ENCODE data around the gene NGF. TPM values are rescaled to one million over a fixed set of nuclear protein-coding genes. Genes with fewer than 3 reads are reported as not detected.

Gene NGF
- total and polyA plus RNA-seq, 9 of the 15 experiments (the other 6 are each of a cell fraction or from before 2014, with no cell fraction given): not detected

DNA sequence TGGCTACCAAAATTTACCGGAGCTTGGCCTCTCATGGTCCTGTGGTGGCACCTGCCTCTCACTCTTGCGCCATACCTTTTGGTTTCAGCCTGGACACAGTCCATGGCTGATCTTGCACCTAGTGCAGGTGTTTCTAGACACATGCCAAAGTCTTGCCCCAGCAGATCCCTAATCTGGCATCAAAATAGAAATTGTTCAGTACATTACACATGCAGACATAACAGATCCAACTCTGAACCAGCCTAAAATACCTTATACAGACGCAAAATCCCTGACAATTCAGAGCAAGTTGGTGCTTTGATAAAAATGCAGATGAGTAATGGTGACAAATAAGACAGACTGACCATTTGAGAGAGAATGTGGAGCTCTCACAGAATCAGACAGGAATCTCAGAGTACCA, 44.1 kb downstream of the NGF start:
- H3K79me2 ChIP-seq (ENCODE audit: control insufficient read depth, insufficient read depth, low read length): no peaks in the 10 kb centered on the region
- 0 out of 5 replicates have a peak, but pooled peaks cover 0 to 4% of the 10 kb centered on the region in 2 experiments for H3K27me3 ChIP-seq (ENCODE audit: control insufficient read depth in 2 of 2, insufficient read depth in 2 of 2, low read length in 2 of 2)
- no peak overlapping the region for H3K9ac ChIP-seq (ENCODE audit: insufficient read depth in 1 of 2, low read depth in 2 of 2, low read length in 2 of 2)
- no peaks in the 10 kb centered on the region for H3K4me1 ChIP-seq (replicated peaks in 1 of 2; ENCODE audit: control insufficient read depth in 2 of 2, insufficient read depth in 2 of 2, low read length in 2 of 2)
- no peak overlapping the region for H3K27ac ChIP-seq (ENCODE audit: extremely low read depth, low read depth, low read length)
- no peak overlapping the region for H3K4me2 ChIP-seq (ENCODE audit: insufficient read depth, low read length)
- no peak overlapping the region for H2AFZ ChIP-seq (ENCODE audit: low read depth, low read length)
- in situ Hi-C loops (cut with MboI): no loop called here
- 2% methylated on average over 3 of the region's 3 CpGs for WGBS (ENCODE audit: insufficient coverage, low coverage, missing lambda C conversion rate)
- DNase-seq (ENCODE audit: extremely low read depth in 1 of 4, low spot score in 3 of 4) (no peak), ATAC-seq (no peak), FAIRE-seq (no peak)
- no TSS peak for BruUV-seq (replicated peaks)
- CTCF ChIA-PET (ENCODE audit: low intra/inter-chr PET ratio): no interaction called here
- no peaks in the 10 kb centered on the region for H3K9me3 ChIP-seq (replicated peaks; ENCODE audit: control insufficient read depth, insufficient read depth, low read depth, low read length)
- H3K36me3 ChIP-seq (ENCODE audit: control insufficient read depth, insufficient read depth, low read length): no peaks in the 10 kb centered on the region
- POLR2A ChIA-PET: interaction anchor here (1.0 kb wide), 2 partner anchors 10 to 13 kb away, joined by 3 read pairs; no protein-coding TSS in a partner anchor
- H4K20me1 ChIP-seq (replicated peaks; ENCODE audit: control insufficient read depth, insufficient read depth, low read length): no peaks in the 10 kb centered on the region
- no peak overlapping the region for H3K4me3 ChIP-seq
- intact Hi-C loops (cut with micrococcal nuclease): no loop called here
- H3K9me1 ChIP-seq (ENCODE audit: control insufficient read depth, insufficient read depth, low read length): no peaks in the 10 kb centered on the region
- TF ChIP-seq NFIX (CRISPR knock-in tag; IDR thresholded peaks at IDR 0.05; ENCODE audit: low read depth) (no peak), SMARCC2 (IDR thresholded peaks at IDR 0.05; ENCODE audit: low read depth) (no peak), ZKSCAN8 (CRISPR knock-in tag; IDR thresholded peaks at IDR 0.05) (no peak), SNIP1 (IDR thresholded peaks at IDR 0.05; ENCODE audit: low read depth) (no peak), MCM3 (IDR thresholded peaks at IDR 0.05) (no peak), CHCHD3 (CRISPR knock-in tag; IDR thresholded peaks at IDR 0.05) (no peak), RAD21 (CRISPR knock-in tag; conservative IDR thresholded peaks at IDR 0.05 in 1 of 2, IDR thresholded peaks at IDR 0.05 in 1 of 2) (no peak), NELFE (IDR thresholded peaks at IDR 0.05; ENCODE audit: insufficient read depth, insufficient read length) (no peak), RBM25 (IDR thresholded peaks at IDR 0.05; ENCODE audit: low read depth, low read length, severe bottlenecking) (no peak), EHMT2 (IDR thresholded peaks at IDR 0.05) (no peak), ATF1 (CRISPR knock-in tag; IDR thresholded peaks at IDR 0.05) (no peak), ATF1 (tag; IDR thresholded peaks at IDR 0.05) (no peak)
- TF ChIP-seq, protein P1, sequence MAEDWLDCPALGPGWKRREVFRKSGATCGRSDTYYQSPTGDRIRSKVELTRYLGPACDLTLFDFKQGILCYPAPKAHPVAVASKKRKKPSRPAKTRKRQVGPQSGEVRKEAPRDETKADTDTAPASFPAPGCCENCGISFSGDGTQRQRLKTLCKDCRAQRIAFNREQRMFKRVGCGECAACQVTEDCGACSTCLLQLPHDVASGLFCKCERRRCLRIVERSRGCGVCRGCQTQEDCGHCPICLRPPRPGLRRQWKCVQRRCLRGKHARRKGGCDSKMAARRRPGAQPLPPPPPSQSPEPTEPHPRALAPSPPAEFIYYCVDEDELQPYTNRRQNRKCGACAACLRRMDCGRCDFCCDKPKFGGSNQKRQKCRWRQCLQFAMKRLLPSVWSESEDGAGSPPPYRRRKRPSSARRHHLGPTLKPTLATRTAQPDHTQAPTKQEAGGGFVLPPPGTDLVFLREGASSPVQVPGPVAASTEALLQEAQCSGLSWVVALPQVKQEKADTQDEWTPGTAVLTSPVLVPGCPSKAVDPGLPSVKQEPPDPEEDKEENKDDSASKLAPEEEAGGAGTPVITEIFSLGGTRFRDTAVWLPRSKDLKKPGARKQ (CRISPR knock-in tag; IDR thresholded peaks at IDR 0.05): no peak
- TF ChIP-seq, protein P2, sequence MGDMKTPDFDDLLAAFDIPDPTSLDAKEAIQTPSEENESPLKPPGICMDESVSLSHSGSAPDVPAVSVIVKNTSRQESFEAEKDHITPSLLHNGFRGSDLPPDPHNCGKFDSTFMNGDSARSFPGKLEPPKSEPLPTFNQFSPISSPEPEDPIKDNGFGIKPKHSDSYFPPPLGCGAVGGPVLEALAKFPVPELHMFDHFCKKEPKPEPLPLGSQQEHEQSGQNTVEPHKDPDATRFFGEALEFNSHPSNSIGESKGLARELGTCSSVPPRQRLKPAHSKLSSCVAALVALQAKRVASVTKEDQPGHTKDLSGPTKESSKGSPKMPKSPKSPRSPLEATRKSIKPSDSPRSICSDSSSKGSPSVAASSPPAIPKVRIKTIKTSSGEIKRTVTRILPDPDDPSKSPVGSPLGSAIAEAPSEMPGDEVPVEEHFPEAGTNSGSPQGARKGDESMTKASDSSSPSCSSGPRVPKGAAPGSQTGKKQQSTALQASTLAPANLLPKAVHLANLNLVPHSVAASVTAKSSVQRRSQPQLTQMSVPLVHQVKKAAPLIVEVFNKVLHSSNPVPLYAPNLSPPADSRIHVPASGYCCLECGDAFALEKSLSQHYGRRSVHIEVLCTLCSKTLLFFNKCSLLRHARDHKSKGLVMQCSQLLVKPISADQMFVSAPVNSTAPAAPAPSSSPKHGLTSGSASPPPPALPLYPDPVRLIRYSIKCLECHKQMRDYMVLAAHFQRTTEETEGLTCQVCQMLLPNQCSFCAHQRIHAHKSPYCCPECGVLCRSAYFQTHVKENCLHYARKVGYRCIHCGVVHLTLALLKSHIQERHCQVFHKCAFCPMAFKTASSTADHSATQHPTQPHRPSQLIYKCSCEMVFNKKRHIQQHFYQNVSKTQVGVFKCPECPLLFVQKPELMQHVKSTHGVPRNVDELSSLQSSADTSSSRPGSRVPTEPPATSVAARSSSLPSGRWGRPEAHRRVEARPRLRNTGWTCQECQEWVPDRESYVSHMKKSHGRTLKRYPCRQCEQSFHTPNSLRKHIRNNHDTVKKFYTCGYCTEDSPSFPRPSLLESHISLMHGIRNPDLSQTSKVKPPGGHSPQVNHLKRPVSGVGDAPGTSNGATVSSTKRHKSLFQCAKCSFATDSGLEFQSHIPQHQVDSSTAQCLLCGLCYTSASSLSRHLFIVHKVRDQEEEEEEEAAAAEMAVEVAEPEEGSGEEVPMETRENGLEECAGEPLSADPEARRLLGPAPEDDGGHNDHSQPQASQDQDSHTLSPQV (IDR thresholded peaks at IDR 0.05): no peak
- TF ChIP-seq, protein P3, sequence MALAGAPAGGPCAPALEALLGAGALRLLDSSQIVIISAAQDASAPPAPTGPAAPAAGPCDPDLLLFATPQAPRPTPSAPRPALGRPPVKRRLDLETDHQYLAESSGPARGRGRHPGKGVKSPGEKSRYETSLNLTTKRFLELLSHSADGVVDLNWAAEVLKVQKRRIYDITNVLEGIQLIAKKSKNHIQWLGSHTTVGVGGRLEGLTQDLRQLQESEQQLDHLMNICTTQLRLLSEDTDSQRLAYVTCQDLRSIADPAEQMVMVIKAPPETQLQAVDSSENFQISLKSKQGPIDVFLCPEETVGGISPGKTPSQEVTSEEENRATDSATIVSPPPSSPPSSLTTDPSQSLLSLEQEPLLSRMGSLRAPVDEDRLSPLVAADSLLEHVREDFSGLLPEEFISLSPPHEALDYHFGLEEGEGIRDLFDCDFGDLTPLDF (CRISPR knock-in tag; IDR thresholded peaks at IDR 0.05): no peak
